Measurements from ENCODE around the gene R3HCC1L. TPM values are rescaled to one million over a fixed set of nuclear protein-coding genes. Genes with fewer than 3 reads are reported as not detected.
"Not testable (repeated sequence)": the region's sequence is repeated elsewhere in the genome, so short reads cannot be mapped to it uniquely, and the experiment has no call there.

R3HCC1L gene
- total RNA-seq, 3 donors from 2014 or later = 12.2 to 28.5 (median 20.6) TPM

- intact Hi-C loops (cut with DNase I; ENCODE audit: low total_unique reads) = no loop called here
- peak in 1 of 2 donors; percentile 26 for DNase-seq (ENCODE audit: low spot score in 2 of 2)
- no peak overlapping the region for H3K4me3 ChIP-seq
- TF ChIP-seq CTCF (IDR thresholded peaks at IDR 0.05) = peak; percentile 74 to 85 (median 75)
- no peak for TF ChIP-seq POLR2A (IDR thresholded peaks at IDR 0.05)
- H3K27ac ChIP-seq = peak overlapping the region in 1 of 2 donors; percentile 0
- H3K4me1 ChIP-seq = peaks cover 0 to 5% of the 10 kb centered on the region in 2 donors
- H3K27me3 ChIP-seq = no peaks in the 10 kb centered on the region
- no peaks in the 10 kb centered on the region for H3K36me3 ChIP-seq
- H3K9me3 ChIP-seq = no peaks in the 10 kb centered on the region
These were observed 36.0 kb downstream of the R3HCC1L start for GRCh38 chr10:98170249-98171117.

GRCh38 chr10:98172073-98172472, 37.6 kb downstream of the R3HCC1L start:
- no peak for DNase-seq (ENCODE audit: low spot score in 2 of 2)
- intact Hi-C loops (cut with DNase I; ENCODE audit: low total_unique reads) = no loop called here
- Histone ChIP-seq H3K36me3 (no peaks in the 10 kb centered on the region), H3K27ac (peak overlapping the region in 1 of 2 donors; percentile 8), H3K4me3 (peak overlapping the region in 1 of 3 donors; percentile 6), H3K9me3 (no peaks in the 10 kb centered on the region), H3K27me3 (no peaks in the 10 kb centered on the region), H3K4me1 (peaks cover 0 to 5% of the 10 kb centered on the region in 2 donors)
- TF ChIP-seq CTCF (IDR thresholded peaks at IDR 0.05) (no peak), POLR2A (IDR thresholded peaks at IDR 0.05) (no peak), POLR2AphosphoS5 (IDR thresholded peaks at IDR 0.05) (no peak)

- H3K27me3 ChIP-seq = no peaks in the 10 kb centered on the region
- DNase-seq (ENCODE audit: low spot score in 2 of 2) = no peak
- H3K4me1 ChIP-seq = peaks cover 0 to 5% of the 10 kb centered on the region in 2 donors
- no peaks in the 10 kb centered on the region for H3K9me3 ChIP-seq
- TF ChIP-seq POLR2A (IDR thresholded peaks at IDR 0.05) = no peak
- no peak for TF ChIP-seq POLR2AphosphoS5 (IDR thresholded peaks at IDR 0.05)
- TF ChIP-seq CTCF (IDR thresholded peaks at IDR 0.05) = no peak
- peak overlapping the region; percentile 8 to 10 for H3K27ac ChIP-seq
- peak overlapping the region in 1 of 3 donors; percentile 6 for H3K4me3 ChIP-seq
- H3K36me3 ChIP-seq = no peaks in the 10 kb centered on the region
- intact Hi-C loops (cut with DNase I; ENCODE audit: low total_unique reads) = no loop called here
These were observed 38.0 kb downstream of the R3HCC1L start for GRCh38 chr10:98172495-98172894.

GRCh38 chr10:98173260-98173659, 38.8 kb downstream of the R3HCC1L start:
- Histone ChIP-seq H3K9me3 (no peaks in the 10 kb centered on the region), H3K4me1 (peaks cover 0 to 5% of the 10 kb centered on the region in 2 donors), H3K27ac (no peak overlapping the region), H3K27me3 (no peaks in the 10 kb centered on the region), H3K4me3 (no peak overlapping the region), H3K36me3 (no peaks in the 10 kb centered on the region)
- no peak for TF ChIP-seq POLR2A (IDR thresholded peaks at IDR 0.05)
- TF ChIP-seq POLR2AphosphoS5 (IDR thresholded peaks at IDR 0.05) = no peak
- TF ChIP-seq CTCF (IDR thresholded peaks at IDR 0.05) = no peak
- DNase-seq (ENCODE audit: low spot score in 2 of 2) = no peak
- intact Hi-C loops (cut with DNase I; ENCODE audit: low total_unique reads) = no loop called here

GRCh38 chr10:98182351-98182915, 48.0 kb downstream of the R3HCC1L start:
- not testable (repeated sequence) for H3K4me1 ChIP-seq; H3K27ac ChIP-seq; H3K4me3 ChIP-seq; H3K36me3 ChIP-seq; H3K9me3 ChIP-seq; H3K27me3 ChIP-seq; DNase-seq (ENCODE audit: low spot score in 2 of 2)
- intact Hi-C loops (cut with DNase I; ENCODE audit: low total_unique reads) = loop anchor here (10.0 kb wide), 1 partner anchor 1422 kb away; no protein-coding TSS in a partner anchor

Data from breast epithelium (tissue), 4 donors.